ENCODE measurements around the gene SORBS1. TPM values are rescaled to one million over a fixed set of nuclear protein-coding genes. Genes with fewer than 3 reads are reported as not detected.

The SORBS1 gene
- 22.8 TPM for polyA plus RNA-seq (2013, experiment 1 of 2)
- 20.8 TPM for polyA plus RNA-seq (2013, experiment 2 of 2)

GRCh38 chr10:95561177-95561863 is at the start of gene SORBS1:
TSS of gene SORBS1 (minus strand) at chr10:95561371. CDS start at chr10:95441135, 120,236 bp downstream.
- peak within 1 kb of the TSS; percentile 57 for H3K4me3 ChIP-seq (ENCODE audit: extremely low read depth, insufficient read depth, low read length, poor library complexity, severe bottlenecking)
- no peaks in the 10 kb centered on the region for H3K36me3 ChIP-seq (ENCODE audit: control insufficient read depth, insufficient read depth, low read length)
- H3K4me1 ChIP-seq (ENCODE audit: control insufficient read depth, insufficient read depth, low read length, poor library complexity, severe bottlenecking): peaks cover 16% of the 10 kb centered on the region
- H3K27ac ChIP-seq (ENCODE audit: low read depth, low read length, severe bottlenecking): peak within 1 kb of the TSS; percentile 33
- no peaks in the 10 kb centered on the region for H3K9me3 ChIP-seq (ENCODE audit: control insufficient read depth, low read length)
- 2% methylated on average over 48 to 69 of the region's 77 CpGs for WGBS, 2 experiments (ENCODE audit: insufficient coverage in 2 of 2)

DNA sequence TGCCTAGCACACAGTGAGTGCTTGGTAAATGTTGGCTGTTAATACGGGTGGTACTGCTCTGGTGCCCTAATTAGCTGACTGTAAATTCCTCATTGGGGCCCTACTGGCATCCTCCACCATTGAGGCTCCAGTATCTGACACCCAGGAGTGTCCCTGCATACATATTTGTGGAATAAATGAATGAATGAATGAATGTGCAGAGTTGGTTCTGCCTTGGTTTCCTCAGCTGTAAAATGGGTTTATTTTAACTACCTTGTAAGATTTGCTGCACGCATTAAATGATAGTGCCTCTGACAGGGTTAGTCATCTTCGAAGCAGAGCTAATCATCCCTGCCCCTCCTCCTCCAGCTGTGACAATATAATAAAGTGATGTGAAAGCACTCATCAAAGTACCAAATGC is 49.6 kb upstream of the SORBS1 start:
- H3K36me3 ChIP-seq (ENCODE audit: control insufficient read depth, insufficient read depth, low read length): peaks cover 98% of the 10 kb centered on the region
- peaks cover 2% of the 10 kb centered on the region for H3K4me1 ChIP-seq (ENCODE audit: control insufficient read depth, insufficient read depth, low read length, poor library complexity, severe bottlenecking)
- H3K9me3 ChIP-seq (ENCODE audit: control insufficient read depth, low read length): no peaks in the 10 kb centered on the region
- H3K27ac ChIP-seq (ENCODE audit: low read depth, low read length, severe bottlenecking): no peak overlapping the region
- no peak overlapping the region for H3K4me3 ChIP-seq (ENCODE audit: extremely low read depth, insufficient read depth, low read length, poor library complexity, severe bottlenecking)
- WGBS, 2 experiments (ENCODE audit: insufficient coverage in 2 of 2): 88% methylated on average over 1 of the region's 3 CpGs; no CpG with 5 or more reads in 1 of the 2 experiments

GRCh38 chr10:95606922-95607321 is 45.8 kb upstream of the SORBS1 start:
- Histone ChIP-seq H3K36me3 (ENCODE audit: control insufficient read depth, insufficient read depth, low read length) (peaks cover 75% of the 10 kb centered on the region), H3K4me3 (ENCODE audit: extremely low read depth, insufficient read depth, low read length, poor library complexity, severe bottlenecking) (no peak overlapping the region), H3K4me1 (ENCODE audit: control insufficient read depth, insufficient read depth, low read length, poor library complexity, severe bottlenecking) (peaks cover 15% of the 10 kb centered on the region), H3K27ac (ENCODE audit: low read depth, low read length, severe bottlenecking) (peak overlapping the region; percentile 23), H3K9me3 (ENCODE audit: control insufficient read depth, low read length) (no peaks in the 10 kb centered on the region)
- 77 to 100% methylated on average over 1 to 2 of the region's 3 CpGs for WGBS, 2 experiments (ENCODE audit: insufficient coverage in 2 of 2)

DNA sequence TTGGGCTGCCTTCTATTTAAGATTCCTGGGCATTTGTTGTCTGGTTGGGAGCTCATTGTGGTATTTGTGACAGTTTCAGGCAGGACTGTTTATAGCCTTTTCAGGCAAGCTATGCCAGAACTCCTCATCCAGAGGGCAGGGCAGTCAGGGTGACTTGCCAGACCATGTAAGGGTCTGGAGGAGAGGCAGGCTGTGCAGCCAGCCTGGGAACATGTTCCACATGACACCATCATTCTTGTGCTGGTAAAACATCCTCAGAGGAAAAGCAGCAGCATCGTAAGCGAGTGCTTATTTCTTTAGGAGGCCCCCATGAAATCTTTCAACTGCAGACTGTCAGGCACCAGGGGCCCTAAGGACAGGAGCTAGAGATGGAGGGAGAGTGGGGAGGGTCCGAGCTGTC is 44.0 kb upstream of the SORBS1 start:
- WGBS, 2 experiments (ENCODE audit: insufficient coverage in 2 of 2): 94 to 100% methylated on average over 2 to 3 of the region's 3 CpGs
- no peaks in the 10 kb centered on the region for H3K9me3 ChIP-seq (ENCODE audit: control insufficient read depth, low read length)
- H3K4me3 ChIP-seq (ENCODE audit: extremely low read depth, insufficient read depth, low read length, poor library complexity, severe bottlenecking): no peak overlapping the region
- peaks cover 15% of the 10 kb centered on the region for H3K4me1 ChIP-seq (ENCODE audit: control insufficient read depth, insufficient read depth, low read length, poor library complexity, severe bottlenecking)
- peaks cover 58% of the 10 kb centered on the region for H3K36me3 ChIP-seq (ENCODE audit: control insufficient read depth, insufficient read depth, low read length)
- H3K27ac ChIP-seq (ENCODE audit: low read depth, low read length, severe bottlenecking): peak overlapping the region; percentile 93

DNA sequence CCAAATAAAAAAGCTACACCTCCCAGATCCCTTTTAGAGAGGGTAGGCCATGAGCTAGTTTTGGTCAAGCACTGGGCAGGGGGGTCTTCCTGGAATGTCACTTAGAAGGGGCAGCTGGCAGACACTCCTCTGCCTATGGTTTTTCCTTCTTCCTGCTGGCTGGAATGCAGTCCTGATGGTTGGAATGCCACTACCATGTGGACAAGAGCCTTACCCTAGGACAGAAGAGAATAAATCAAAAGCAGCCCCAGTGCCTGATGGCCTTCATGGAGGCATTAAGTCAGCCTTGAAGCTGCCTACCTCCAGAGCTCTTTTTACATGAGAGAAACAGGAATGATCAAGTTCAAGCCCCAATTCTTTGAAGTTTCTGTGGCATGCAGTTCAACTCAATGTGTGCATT is 43.5 kb upstream of the SORBS1 start:
- peaks cover 53% of the 10 kb centered on the region for H3K36me3 ChIP-seq (ENCODE audit: control insufficient read depth, insufficient read depth, low read length)
- peak overlapping the region; percentile 93 for H3K27ac ChIP-seq (ENCODE audit: low read depth, low read length, severe bottlenecking)
- no peak overlapping the region for H3K4me3 ChIP-seq (ENCODE audit: extremely low read depth, insufficient read depth, low read length, poor library complexity, severe bottlenecking)
- H3K9me3 ChIP-seq (ENCODE audit: control insufficient read depth, low read length): no peaks in the 10 kb centered on the region
- H3K4me1 ChIP-seq (ENCODE audit: control insufficient read depth, insufficient read depth, low read length, poor library complexity, severe bottlenecking): peaks cover 15% of the 10 kb centered on the region

DNA sequence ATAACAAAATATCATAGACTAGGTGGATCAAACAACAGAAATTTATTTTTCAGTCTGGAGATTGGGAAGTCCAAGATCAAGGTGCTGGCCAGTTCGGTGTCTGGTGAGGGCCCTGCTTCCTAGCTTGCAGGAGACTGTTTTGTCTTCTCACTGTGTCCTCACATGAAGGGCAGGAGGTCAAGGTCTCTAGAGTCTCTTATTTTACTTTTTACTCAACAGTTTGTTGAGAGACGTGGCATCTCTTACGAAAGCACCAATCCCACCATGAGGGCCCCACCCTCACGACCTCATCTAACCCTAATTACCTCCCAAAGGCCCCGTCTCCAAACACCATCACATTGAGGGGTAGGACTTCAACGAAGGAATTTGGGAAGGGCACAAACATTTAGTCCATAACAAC is 41.2 kb upstream of the SORBS1 start:
- H3K9me3 ChIP-seq (ENCODE audit: control insufficient read depth, low read length): no peaks in the 10 kb centered on the region
- H3K4me1 ChIP-seq (ENCODE audit: control insufficient read depth, insufficient read depth, low read length, poor library complexity, severe bottlenecking): peaks cover 15% of the 10 kb centered on the region
- H3K4me3 ChIP-seq (ENCODE audit: extremely low read depth, insufficient read depth, low read length, poor library complexity, severe bottlenecking): no peak overlapping the region
- WGBS, 2 experiments (ENCODE audit: insufficient coverage in 2 of 2): 94 to 95% methylated on average over 5 to 6 of the region's 6 CpGs
- peaks cover 32% of the 10 kb centered on the region for H3K36me3 ChIP-seq (ENCODE audit: control insufficient read depth, insufficient read depth, low read length)
- no peak overlapping the region for H3K27ac ChIP-seq (ENCODE audit: low read depth, low read length, severe bottlenecking)

DNA sequence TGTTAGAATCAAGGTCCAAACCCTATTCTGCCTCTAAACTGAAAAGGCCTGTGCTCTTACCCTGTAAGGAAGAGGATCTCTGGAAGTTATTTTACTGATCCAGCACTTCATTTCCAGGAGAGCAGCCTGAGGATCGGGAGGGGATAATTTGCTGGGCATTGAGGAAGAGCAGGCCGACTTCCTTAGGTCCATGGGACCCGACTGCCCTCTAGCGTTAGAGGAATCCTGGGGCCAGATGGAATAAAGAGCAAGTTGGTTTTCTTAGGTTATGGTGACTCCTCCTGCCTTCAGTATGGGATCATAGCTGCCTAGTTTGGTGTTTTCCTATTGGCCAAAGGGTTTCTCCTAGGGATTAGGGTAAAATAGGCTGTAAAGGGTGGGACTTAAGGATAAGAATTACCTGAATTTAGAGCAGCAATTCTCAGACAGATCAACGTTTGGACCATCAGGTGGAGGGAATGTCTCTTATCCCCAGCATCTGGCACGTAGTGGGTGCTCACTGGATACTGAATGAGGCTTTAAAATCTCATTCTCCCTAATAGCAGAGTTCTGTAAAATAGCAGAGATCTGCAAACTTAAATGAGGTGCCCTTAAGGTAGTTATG is 40.0 kb upstream of the SORBS1 start:
- H3K36me3 ChIP-seq (ENCODE audit: control insufficient read depth, insufficient read depth, low read length): peaks cover 21% of the 10 kb centered on the region
- H3K4me1 ChIP-seq (ENCODE audit: control insufficient read depth, insufficient read depth, low read length, poor library complexity, severe bottlenecking): peaks cover 15% of the 10 kb centered on the region
- no peak overlapping the region for H3K27ac ChIP-seq (ENCODE audit: low read depth, low read length, severe bottlenecking)
- H3K4me3 ChIP-seq (ENCODE audit: extremely low read depth, insufficient read depth, low read length, poor library complexity, severe bottlenecking): no peak overlapping the region
- H3K9me3 ChIP-seq (ENCODE audit: control insufficient read depth, low read length): no peaks in the 10 kb centered on the region
- WGBS, 2 experiments (ENCODE audit: insufficient coverage in 2 of 2): 3 to 7% methylated on average over 5 of the region's 6 CpGs

DNA sequence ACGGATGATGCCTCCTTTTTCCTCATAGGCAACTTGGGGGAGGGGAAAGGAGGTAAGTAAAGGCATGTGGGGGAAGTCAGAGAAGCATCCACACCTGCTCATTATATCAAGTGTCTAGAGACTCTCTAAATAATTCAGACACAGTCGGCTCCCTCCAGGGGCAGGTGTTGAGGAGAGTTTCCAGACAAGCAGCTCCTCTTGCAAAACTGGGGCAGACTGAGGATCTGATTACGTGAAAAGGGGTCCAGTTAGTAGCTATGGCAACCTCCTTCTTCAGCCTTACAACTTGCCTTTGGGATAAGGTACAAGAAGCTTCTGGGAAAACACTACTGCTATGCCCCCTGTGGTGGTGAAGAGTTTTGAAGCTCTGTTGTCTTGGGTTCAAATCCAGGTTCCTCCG is 39.0 kb upstream of the SORBS1 start:
- Histone ChIP-seq H3K36me3 (ENCODE audit: control insufficient read depth, insufficient read depth, low read length) (peaks cover 10% of the 10 kb centered on the region), H3K4me3 (ENCODE audit: extremely low read depth, insufficient read depth, low read length, poor library complexity, severe bottlenecking) (no peak overlapping the region), H3K4me1 (ENCODE audit: control insufficient read depth, insufficient read depth, low read length, poor library complexity, severe bottlenecking) (peaks cover 7% of the 10 kb centered on the region), H3K27ac (ENCODE audit: low read depth, low read length, severe bottlenecking) (no peak overlapping the region), H3K9me3 (ENCODE audit: control insufficient read depth, low read length) (no peaks in the 10 kb centered on the region)
- WGBS, 2 experiments (ENCODE audit: insufficient coverage in 2 of 2): 71 to 100% methylated on average over 1 to 2 of the region's 4 CpGs

GRCh38 chr10:95597788-95598187 is 36.6 kb upstream of the SORBS1 start:
- Histone ChIP-seq H3K4me1 (ENCODE audit: control insufficient read depth, insufficient read depth, low read length, poor library complexity, severe bottlenecking) (no peaks in the 10 kb centered on the region), H3K27ac (ENCODE audit: low read depth, low read length, severe bottlenecking) (no peak overlapping the region), H3K9me3 (ENCODE audit: control insufficient read depth, low read length) (no peaks in the 10 kb centered on the region), H3K4me3 (ENCODE audit: extremely low read depth, insufficient read depth, low read length, poor library complexity, severe bottlenecking) (no peak overlapping the region), H3K36me3 (ENCODE audit: control insufficient read depth, insufficient read depth, low read length) (no peaks in the 10 kb centered on the region)
- 83 to 100% methylated on average over 1 of the region's 1 CpG for WGBS, 2 experiments (ENCODE audit: insufficient coverage in 2 of 2)

GRCh38 chr10:95588025-95588424 is 26.9 kb upstream of the SORBS1 start:
- H3K27ac ChIP-seq (ENCODE audit: low read depth, low read length, severe bottlenecking): no peak overlapping the region
- H3K4me1 ChIP-seq (ENCODE audit: control insufficient read depth, insufficient read depth, low read length, poor library complexity, severe bottlenecking): no peaks in the 10 kb centered on the region
- H3K9me3 ChIP-seq (ENCODE audit: control insufficient read depth, low read length): no peaks in the 10 kb centered on the region
- 86 to 88% methylated on average over 1 of the region's 1 CpG for WGBS, 2 experiments (ENCODE audit: insufficient coverage in 2 of 2)
- no peak overlapping the region for H3K4me3 ChIP-seq (ENCODE audit: extremely low read depth, insufficient read depth, low read length, poor library complexity, severe bottlenecking)
- H3K36me3 ChIP-seq (ENCODE audit: control insufficient read depth, insufficient read depth, low read length): no peaks in the 10 kb centered on the region

- Histone ChIP-seq H3K27ac (ENCODE audit: low read depth, low read length, severe bottlenecking) (no peak overlapping the region), H3K9me3 (ENCODE audit: control insufficient read depth, low read length) (no peaks in the 10 kb centered on the region)
- 100% methylated on average over 1 to 2 of the region's 2 CpGs for WGBS, 2 experiments (ENCODE audit: insufficient coverage in 2 of 2)
Observed at GRCh38 chr10:95579835-95580535, 18.8 kb upstream of the SORBS1 start.

More at GRCh38 chr10:95579835-95580535, 18.8 kb upstream of the SORBS1 start:
- Histone ChIP-seq H3K4me3 (ENCODE audit: extremely low read depth, insufficient read depth, low read length, poor library complexity, severe bottlenecking) (no peak overlapping the region), H3K4me1 (ENCODE audit: control insufficient read depth, insufficient read depth, low read length, poor library complexity, severe bottlenecking) (no peaks in the 10 kb centered on the region), H3K36me3 (ENCODE audit: control insufficient read depth, insufficient read depth, low read length) (no peaks in the 10 kb centered on the region)
